MCF 10A (cell line): ENCODE data around the gene EDC4. TPM values are rescaled to one million over a fixed set of nuclear protein-coding genes. Genes with fewer than 3 reads are reported as not detected.

Experiments used
- BruUV-seq: library from RNA; stranded (reverse); fragments of 400-500 nt; replicated peaks from 2 replicates; lab custom pipeline; 2021; lab: Mats Ljungman, UMichigan
- CTCF ChIA-PET: fragments of 300-600 bp; sonication (Branson Sonifier 250); formaldehyde crosslinking; extraction: SDS; loops from one replicate; lab custom pipeline; 2021; ENCODE audit warnings: antibody characterized with exemption, inconsistent platforms; lab: Yijun Ruan, JAX
- POLR2A ChIA-PET: fragments of 300-600, 350-650 bp; sonication (Branson Sonifier 250); formaldehyde crosslinking; extraction: SDS; loops from one replicate; lab custom pipeline; 2020; ENCODE audit warnings: antibody characterized with exemption, inconsistent platforms; lab: Yijun Ruan, JAX
- DNase-seq: peaks from one replicate; pipeline ENCODE4 v3.0.0-alpha.2; 2018; ENCODE audit not compliant: unreplicated experiment
- H3K27ac Mint-ChIP-seq: one replicate; pipeline ENCODE4 v1.8.0; 2022; ENCODE audit warnings: mild to moderate bottlenecking, low read depth, mixed read lengths; ENCODE audit not compliant: unreplicated experiment
- H3K27me3 Mint-ChIP-seq: one replicate; pipeline ENCODE4 v1.8.0; 2022; ENCODE audit warnings: mixed read lengths; ENCODE audit not compliant: insufficient read depth, unreplicated experiment
- H3K36me3 Mint-ChIP-seq: one replicate; pipeline ENCODE4 v1.8.0; 2022; ENCODE audit warnings: mild to moderate bottlenecking, moderate library complexity, mixed read lengths; ENCODE audit not compliant: insufficient read depth, unreplicated experiment
- H3K4me1 Mint-ChIP-seq: one replicate; pipeline ENCODE4 v1.8.0; 2022; ENCODE audit warnings: mixed read lengths; ENCODE audit not compliant: insufficient read depth, unreplicated experiment
- H3K4me3 Mint-ChIP-seq: one replicate; pipeline ENCODE4 v1.8.0; 2022; ENCODE audit warnings: mild to moderate bottlenecking, moderate library complexity, mixed read lengths; ENCODE audit not compliant: unreplicated experiment
- H3K9me3 Mint-ChIP-seq: one replicate; pipeline ENCODE4 v1.8.0; 2022; ENCODE audit warnings: mixed read lengths; ENCODE audit not compliant: unreplicated experiment
- intact Hi-C: fragments of 100-400 bp; cut with micrococcal nuclease; formaldehyde crosslinking; loops from 2 replicates; pipeline ENCODE4 v1.14.1; 2022
- total RNA-seq: library from RNA; stranded (reverse); gene quantifications from 2 replicates; pipeline ENCODE4 v1.2.3, GENCODE V29; 2022
- TF ChIP-seq, protein P1 (sequence below): fragments of 200-600 bp; IDR thresholded peaks from one replicate; pipeline ENCODE4 v1.8.0; 2022; ENCODE audit warnings: antibody characterized with exemption, mild to moderate bottlenecking; ENCODE audit not compliant: unreplicated experiment

Gene EDC4
- total RNA-seq, 1 experiment from 2014 or later = 50.9 TPM

DNA sequence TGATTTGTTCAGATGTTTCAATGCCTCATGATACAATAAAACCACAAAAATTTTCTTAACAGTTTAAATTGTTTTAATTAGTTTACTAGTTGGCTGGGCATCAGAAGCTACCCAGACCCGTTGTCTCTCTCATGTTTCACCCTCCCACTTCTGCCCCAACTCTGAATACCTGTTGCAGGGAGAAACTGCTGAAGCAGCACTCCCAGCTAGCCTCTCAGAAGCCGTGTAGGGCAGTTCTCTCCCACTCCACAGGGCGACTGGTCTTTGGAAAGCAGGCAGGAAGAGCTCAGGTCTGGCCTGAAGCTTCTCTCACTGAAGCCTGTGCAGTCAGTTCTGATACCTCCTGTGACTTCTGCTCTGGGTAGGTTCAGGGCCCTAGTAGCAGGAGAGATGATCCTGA lies 1.6 kb upstream of the EDC4 start:
- no TSS peak for BruUV-seq
- POLR2A ChIA-PET = interaction anchor here (0.7 to 2.9 kb wide), 7 partner anchors 9 to 65 kb away, joined by 3 to 23 read pairs (median 4); partner anchors contain the start of gene NUTF2

DNA sequence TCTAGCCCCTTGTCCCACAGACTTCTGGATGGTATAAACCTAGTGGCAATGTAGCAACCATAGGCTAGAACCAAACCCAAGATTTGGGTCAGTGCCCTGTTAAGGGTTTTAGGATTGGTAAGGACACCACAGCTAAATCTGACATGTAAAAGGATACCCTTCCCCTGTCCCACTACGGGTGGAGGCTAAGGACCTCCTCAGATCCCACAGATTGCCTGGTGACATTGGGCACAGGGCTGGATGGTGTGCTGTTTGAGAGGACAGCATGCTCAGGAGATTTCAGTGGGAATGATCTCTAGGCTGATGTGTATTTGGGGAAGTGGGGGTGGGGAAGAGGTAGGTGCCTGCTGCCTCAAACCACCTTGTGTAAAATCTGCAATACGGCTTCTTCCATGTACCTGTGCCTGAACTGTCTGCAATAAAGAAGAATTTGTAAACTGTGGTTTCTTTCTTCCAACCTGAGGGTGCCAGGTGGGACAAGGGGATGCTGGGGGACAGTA lies 671 bp upstream of the EDC4 start:
- Mint-ChIP-seq H3K27me3 (no peaks in the 10 kb centered on the region), H3K27ac (peak overlapping the region; percentile 94), H3K9me3 (no peaks in the 10 kb centered on the region), H3K36me3 (peaks cover 71% of the 10 kb centered on the region), H3K4me3 (peak overlapping the region; percentile 89), H3K4me1 (peaks cover 34% of the 10 kb centered on the region)
- TF ChIP-seq, protein P1, sequence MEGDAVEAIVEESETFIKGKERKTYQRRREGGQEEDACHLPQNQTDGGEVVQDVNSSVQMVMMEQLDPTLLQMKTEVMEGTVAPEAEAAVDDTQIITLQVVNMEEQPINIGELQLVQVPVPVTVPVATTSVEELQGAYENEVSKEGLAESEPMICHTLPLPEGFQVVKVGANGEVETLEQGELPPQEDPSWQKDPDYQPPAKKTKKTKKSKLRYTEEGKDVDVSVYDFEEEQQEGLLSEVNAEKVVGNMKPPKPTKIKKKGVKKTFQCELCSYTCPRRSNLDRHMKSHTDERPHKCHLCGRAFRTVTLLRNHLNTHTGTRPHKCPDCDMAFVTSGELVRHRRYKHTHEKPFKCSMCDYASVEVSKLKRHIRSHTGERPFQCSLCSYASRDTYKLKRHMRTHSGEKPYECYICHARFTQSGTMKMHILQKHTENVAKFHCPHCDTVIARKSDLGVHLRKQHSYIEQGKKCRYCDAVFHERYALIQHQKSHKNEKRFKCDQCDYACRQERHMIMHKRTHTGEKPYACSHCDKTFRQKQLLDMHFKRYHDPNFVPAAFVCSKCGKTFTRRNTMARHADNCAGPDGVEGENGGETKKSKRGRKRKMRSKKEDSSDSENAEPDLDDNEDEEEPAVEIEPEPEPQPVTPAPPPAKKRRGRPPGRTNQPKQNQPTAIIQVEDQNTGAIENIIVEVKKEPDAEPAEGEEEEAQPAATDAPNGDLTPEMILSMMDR = no peak
- no peak for DNase-seq
- CTCF ChIA-PET = interaction anchor here (1.3 to 1.6 kb wide), 3 partner anchors 11 to 56 kb away, joined by 3 to 17 read pairs (median 5); no protein-coding TSS in a partner anchor
- no TSS peak for BruUV-seq
- POLR2A ChIA-PET = interaction anchor here (0.7 to 2.9 kb wide), 7 partner anchors 10 to 153 kb away, joined by 3 to 23 read pairs (median 3); partner anchors contain the start of genes GFOD2 and NUTF2
- intact Hi-C loops = no loop called here

More for the DNA sequence above, 1.6 kb upstream of the EDC4 start:
- intact Hi-C loops = no loop called here
- no peaks in the 10 kb centered on the region for H3K9me3 Mint-ChIP-seq
- DNase-seq = no peak
- CTCF ChIA-PET = interaction anchor here (0.6 to 1.7 kb wide), 7 partner anchors 12 to 169 kb away, joined by 3 to 17 read pairs (median 5); no protein-coding TSS in a partner anchor
- peak overlapping the region; percentile 78 for H3K27ac Mint-ChIP-seq
- TF ChIP-seq, protein P1 = no peak
- H3K4me3 Mint-ChIP-seq = no peak overlapping the region
- peaks cover 70% of the 10 kb centered on the region for H3K36me3 Mint-ChIP-seq
- peaks cover 34% of the 10 kb centered on the region for H3K4me1 Mint-ChIP-seq
- H3K27me3 Mint-ChIP-seq = no peaks in the 10 kb centered on the region

DNA sequence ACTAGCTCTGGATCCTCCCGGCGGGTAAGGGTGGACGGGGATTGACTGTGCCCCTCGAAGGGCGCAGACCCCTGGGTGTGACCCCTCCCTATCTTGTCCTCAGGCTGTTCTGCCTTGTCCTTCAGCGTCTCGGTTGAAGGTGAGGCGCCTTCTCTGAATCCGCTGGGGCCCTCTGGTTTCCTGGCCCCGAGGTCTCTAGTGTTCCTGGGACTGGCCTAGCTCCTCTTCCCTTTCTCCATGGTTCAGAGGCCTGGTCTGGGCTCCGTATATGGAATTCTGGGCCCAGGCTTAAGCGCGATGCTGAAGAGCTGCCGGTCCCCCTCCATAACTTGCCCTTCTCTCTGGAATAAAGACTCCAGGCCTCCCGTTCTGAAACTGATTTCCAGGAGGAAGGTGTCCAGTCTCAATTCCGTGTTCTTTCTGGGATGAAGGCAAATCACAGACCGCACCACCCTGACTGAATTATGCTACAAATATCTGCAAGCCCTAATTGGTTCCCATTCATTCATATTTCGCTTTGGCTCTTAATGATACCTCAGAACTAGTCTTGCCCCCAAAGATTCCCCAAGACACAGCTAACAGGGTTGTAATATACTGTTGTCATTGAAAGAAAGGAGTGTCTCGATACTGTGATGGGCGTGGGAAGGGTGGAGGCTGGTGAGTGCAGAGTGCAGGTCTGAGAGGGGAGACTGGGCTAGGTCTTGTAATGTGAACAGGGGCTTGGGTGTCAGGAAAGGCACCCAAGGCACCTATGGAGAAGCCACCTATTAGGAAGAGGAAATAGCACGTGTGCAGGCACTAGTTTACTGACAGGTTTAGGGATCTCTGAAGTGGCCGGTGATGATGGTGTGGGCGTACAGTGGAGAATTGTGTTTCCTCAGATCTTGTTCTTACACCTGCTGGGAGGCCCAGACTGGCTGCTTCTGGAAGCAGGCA lies 851 bp downstream of the EDC4 start:
- TF ChIP-seq, protein P1 = no peak
- Mint-ChIP-seq H3K36me3 (peaks cover 71% of the 10 kb centered on the region), H3K27ac (peak overlapping the region; percentile 94), H3K4me1 (peaks cover 34% of the 10 kb centered on the region), H3K4me3 (peak overlapping the region; percentile 89), H3K9me3 (no peaks in the 10 kb centered on the region), H3K27me3 (no peaks in the 10 kb centered on the region)
- TSS peak; percentile 18 for BruUV-seq
- no peak for DNase-seq
- intact Hi-C loops = no loop called here
- ChIA-PET CTCF (interaction anchor here (0.7 to 2.9 kb wide), 6 partner anchors 10 to 64 kb away, joined by 3 to 44 read pairs (median 4); partner anchors contain the start of gene NRN1L), POLR2A (interaction anchor here (0.6 to 3.1 kb wide), 14 partner anchors 8 to 1465 kb away, joined by 3 to 27 read pairs (median 4); partner anchors contain the start of genes ATP6V0D1, GFOD2, NRN1L and NUTF2)
